Fibroblast of mammary gland (primary cell): ENCODE results near the gene COX10.
"Not testable (repeated sequence)": the region's sequence is repeated elsewhere in the genome, so short reads cannot be mapped to it uniquely, and the experiment has no call there.

Experiments used
- DNase-seq: peaks from one replicate; pipeline ENCODE4 v3.0.0-alpha.2; 2010; ENCODE audit warnings: low read depth
- H3K4me3 ChIP-seq: 2 replicates; pipeline ENCODE4 v1.5.1; 2011; ENCODE audit warnings: low read depth, mild to moderate bottlenecking, low read length, moderate library complexity; ENCODE audit not compliant: control insufficient read depth
- CTCF ChIP-seq: conservative IDR thresholded peaks from 2 replicates; pipeline ENCODE4 v1.5.1; 2011; ENCODE audit warnings: low read depth, low read length, inconsistent platforms; ENCODE audit not compliant: control insufficient read depth, insufficient read depth

COX10 gene

GRCh38 chr17:14225254-14225980 is 156.1 kb downstream of the COX10 start:
- DNase-seq: no peak
- no peak overlapping the region for H3K4me3 ChIP-seq
- no peak for TF ChIP-seq CTCF

- no peak overlapping the region for H3K4me3 ChIP-seq
- DNase-seq: no peak
- no peak for TF ChIP-seq CTCF
Observed at GRCh38 chr17:14227052-14227451, 157.7 kb downstream of the COX10 start.

- no peak overlapping the region for H3K4me3 ChIP-seq
- TF ChIP-seq CTCF: no peak
- no peak for DNase-seq
Observed at GRCh38 chr17:14228903-14229302, 159.6 kb downstream of the COX10 start.

GRCh38 chr17:14231187-14231586 is 161.9 kb downstream of the COX10 start:
- DNase-seq, H3K4me3 ChIP-seq: not testable (repeated sequence)

GRCh38 chr17:14235047-14235446 is 165.7 kb downstream of the COX10 start:
- H3K4me3 ChIP-seq, DNase-seq: not testable (repeated sequence)

GRCh38 chr17:14236032-14236431 is 166.7 kb downstream of the COX10 start:
- H3K4me3 ChIP-seq, DNase-seq: not testable (repeated sequence)

- not testable (repeated sequence) for DNase-seq, H3K4me3 ChIP-seq
Observed at GRCh38 chr17:14236762-14237161, 167.5 kb downstream of the COX10 start, which contains the start of gene CDRT15. Gene CDRT15 (minus strand): TSS chr17:14236862. CDS start chr17:14236833, 29 bp downstream.

- not testable (repeated sequence) for DNase-seq, H3K4me3 ChIP-seq
Observed at GRCh38 chr17:14239271-14239670, 170.0 kb downstream of the COX10 start.

GRCh38 chr17:14245002-14245401 is 175.7 kb downstream of the COX10 start:
- DNase-seq: no peak
- H3K4me3 ChIP-seq: no peak overlapping the region
- TF ChIP-seq CTCF: no peak

- no peak overlapping the region for H3K4me3 ChIP-seq
- TF ChIP-seq CTCF: no peak
- no peak for DNase-seq
Observed at GRCh38 chr17:14245629-14246028, 176.3 kb downstream of the COX10 start.
